Stimulated activated CD4-positive, alpha-beta T cell treated with anti-CD3 and anti-CD28 coated beads, Interleukin-4, amount 100 ng/mL, for 48 hours (primary cell): ENCODE results near the gene WDR46.
A peak's percentile ranks its signal among the peaks of the same experiment; 100 is the strongest.
"Not testable (repeated sequence)": the region's sequence is repeated elsewhere in the genome, so short reads cannot be mapped to it uniquely, and the experiment has no call there.

ENCODE experiments used
- DNase-seq, 2 donors: peaks; one replicate each; pipeline ENCODE4 v3.0.0-alpha.2; 2020; ENCODE audit warnings: low read depth in 2 of 2

WDR46 gene

GRCh38 chr6:33288141-33288920 lies 708 bp downstream of the WDR46 start:
- DNase-seq = no peak

- DNase-seq = no peak
Measured at GRCh38 chr6:33286946-33287914, 1.8 kb downstream of the WDR46 start.

GRCh38 chr6:33285214-33285613 lies 3.8 kb downstream of the WDR46 start:
- DNase-seq = not testable (repeated sequence)

- DNase-seq = no peak
Measured at GRCh38 chr6:33280539-33280938, 8.5 kb downstream of the WDR46 start.

- DNase-seq = no peak
Measured at GRCh38 chr6:33279971-33280511, 9.0 kb downstream of the WDR46 start.

- no peak for DNase-seq
Measured at GRCh38 chr6:33279257-33279695, 9.8 kb downstream of the WDR46 start.

- DNase-seq = no peak
Measured at GRCh38 chr6:33278810-33279209, 10.2 kb downstream of the WDR46 start.

GRCh38 chr6:33278392-33278741 lies 10.7 kb downstream of the WDR46 start:
- DNase-seq = no peak

GRCh38 chr6:33277663-33278391 lies 11.2 kb downstream of the WDR46 start:
- no peak for DNase-seq

- peak; percentile 66 to 78 for DNase-seq
Measured at GRCh38 chr6:33276864-33277662, 12.0 kb downstream of the WDR46 start, which contains the start of gene B3GALT4. Gene B3GALT4, plus strand, starts transcription at chr6:33277123. Its CDS starts 297 bp downstream, at chr6:33277420.

GRCh38 chr6:33276581-33276863 lies 12.5 kb downstream of the WDR46 start:
- DNase-seq = no peak

- not testable (repeated sequence) for DNase-seq
Measured at GRCh38 chr6:33275795-33276580, 13.1 kb downstream of the WDR46 start.

GRCh38 chr6:33273924-33274902 lies 14.8 kb downstream of the WDR46 start:
- no peak for DNase-seq

- DNase-seq = no peak
Measured at GRCh38 chr6:33273129-33273923, 15.7 kb downstream of the WDR46 start.

- no peak for DNase-seq
Measured at GRCh38 chr6:33272275-33273128, 16.5 kb downstream of the WDR46 start.

- peak; percentile 73 to 86 for DNase-seq
Measured at GRCh38 chr6:33271468-33272274, 17.4 kb downstream of the WDR46 start, which contains the start of the genes RPS18 and VPS52. Gene RPS18, plus strand, starts transcription at chr6:33272075. Its CDS starts 45 bp downstream, at chr6:33272120. Gene VPS52, minus strand, starts transcription at chr6:33271876. Its CDS starts 201 bp downstream, at chr6:33271675.
